Trophoblast cell (in vitro differentiated cells and primary cell): ENCODE results near the gene ATG9A.

Experiments
- DNase-seq, 2 donors: peaks; one replicate each; pipeline ENCODE4 v3.0.0-alpha.2; 2016
- H2AFZ ChIP-seq: 2 replicates; pipeline ENCODE4 v1.6.1; 2013; ENCODE audit warnings: low read length, moderate library complexity, mild to moderate bottlenecking; ENCODE audit not compliant: insufficient read depth, poor library complexity
- H2AK5ac ChIP-seq: 2 replicates; pipeline ENCODE4 v1.6.1; 2013; ENCODE audit warnings: mild to moderate bottlenecking, low read length
- H2BK120ac ChIP-seq: 2 replicates; pipeline ENCODE4 v1.6.1; 2013; ENCODE audit warnings: low read length, mild to moderate bottlenecking, moderate library complexity; ENCODE audit not compliant: insufficient read depth, poor library complexity
- H2BK12ac ChIP-seq: 2 replicates; pipeline ENCODE4 v1.6.1; 2013; ENCODE audit warnings: mild to moderate bottlenecking, low read length, moderate library complexity
- H2BK5ac ChIP-seq: 2 replicates; pipeline ENCODE4 v1.6.1; 2013; ENCODE audit warnings: low read length, low read depth, moderate library complexity, mild to moderate bottlenecking; ENCODE audit not compliant: poor library complexity
- H3K14ac ChIP-seq: 2 replicates; pipeline ENCODE4 v1.6.1; 2013; ENCODE audit warnings: mild to moderate bottlenecking, low read length
- H3K18ac ChIP-seq: 2 replicates; pipeline ENCODE4 v1.6.1; 2013; ENCODE audit warnings: mild to moderate bottlenecking, low read length
- H3K23ac ChIP-seq: 2 replicates; pipeline ENCODE4 v1.6.1; 2013; ENCODE audit warnings: low read length
- H3K27ac ChIP-seq: 2 replicates; pipeline ENCODE4 v1.5.1; 2013; ENCODE audit warnings: low read depth, mild to moderate bottlenecking, inconsistent platforms, low read length, moderate library complexity
- H3K27me3 ChIP-seq: 2 replicates; pipeline ENCODE4 v1.6.1; 2013; ENCODE audit warnings: inconsistent platforms, mild to moderate bottlenecking, low read length, moderate library complexity; ENCODE audit not compliant: insufficient read depth
- H3K36me3 ChIP-seq, 2 experiments: 1 replicate in 1 of 2; 2 replicates in 1 of 2; pipeline ENCODE4 v1.6.1; 2013; ENCODE audit warnings: low read length in 2 of 2, mild to moderate bottlenecking in 2 of 2, moderate library complexity in 1 of 2; ENCODE audit not compliant: insufficient read depth in 2 of 2, control insufficient read depth in 1 of 2
- H3K4ac ChIP-seq: 2 replicates; pipeline ENCODE4 v1.6.1; 2013; ENCODE audit warnings: low read depth, mild to moderate bottlenecking, low read length, moderate library complexity
- H3K4me1 ChIP-seq, 2 experiments: 1 replicate in 1 of 2; 2 replicates in 1 of 2; pipeline ENCODE4 v1.6.1; 2013; ENCODE audit warnings: low read length in 2 of 2, mild to moderate bottlenecking in 2 of 2, moderate library complexity in 1 of 2; ENCODE audit not compliant: insufficient read depth in 2 of 2, control insufficient read depth in 1 of 2
- H3K4me2 ChIP-seq: 2 replicates; pipeline ENCODE4 v1.6.1; 2013; ENCODE audit warnings: inconsistent platforms, mild to moderate bottlenecking, low read length, moderate library complexity
- H3K4me3 ChIP-seq: 2 replicates; pipeline ENCODE4 v1.5.1; 2013; ENCODE audit warnings: mild to moderate bottlenecking, low read depth, low read length, inconsistent platforms
- H3K79me1 ChIP-seq: one replicate; pipeline ENCODE4 v1.6.1; 2013; ENCODE audit warnings: low read length
- H3K79me2 ChIP-seq: 2 replicates; pipeline ENCODE4 v1.6.1; 2013; ENCODE audit warnings: low read length, mild to moderate bottlenecking; ENCODE audit not compliant: control insufficient read depth, insufficient read depth, poor library complexity
- H3K9ac ChIP-seq: 2 replicates; pipeline ENCODE4 v1.6.1; 2013; ENCODE audit warnings: mild to moderate bottlenecking, low read length
- H3K9me3 ChIP-seq: 2 replicates; pipeline ENCODE4 v1.6.1; 2013; ENCODE audit warnings: low read depth, mild to moderate bottlenecking, control low read depth, inconsistent platforms, low read length; ENCODE audit not compliant: insufficient read depth
- H4K12ac ChIP-seq: 2 replicates; pipeline ENCODE4 v1.6.1; 2013; ENCODE audit warnings: low read depth, mild to moderate bottlenecking, low read length, moderate library complexity
- H4K8ac ChIP-seq: 2 replicates; pipeline ENCODE4 v1.6.1; 2013; ENCODE audit warnings: low read depth, mild to moderate bottlenecking, low read length, moderate library complexity
- H4K91ac ChIP-seq: one replicate; pipeline ENCODE4 v1.6.1; 2013; ENCODE audit warnings: low read depth, mild to moderate bottlenecking, low read length, moderate library complexity
- WGBS: extraction: QIAGEN DNeasy Blood & Tissue Kit; methylation state at CpG from one replicate; pipeline ENCODE4 v1.1.7; 2013; ENCODE audit warnings: missing lambda C conversion rate; ENCODE audit not compliant: insufficient read length, insufficient coverage; ENCODE audit errors: extremely low coverage; 5-methylcytosine and 5-hydroxymethylcytosine counted together

Gene ATG9A

DNA sequence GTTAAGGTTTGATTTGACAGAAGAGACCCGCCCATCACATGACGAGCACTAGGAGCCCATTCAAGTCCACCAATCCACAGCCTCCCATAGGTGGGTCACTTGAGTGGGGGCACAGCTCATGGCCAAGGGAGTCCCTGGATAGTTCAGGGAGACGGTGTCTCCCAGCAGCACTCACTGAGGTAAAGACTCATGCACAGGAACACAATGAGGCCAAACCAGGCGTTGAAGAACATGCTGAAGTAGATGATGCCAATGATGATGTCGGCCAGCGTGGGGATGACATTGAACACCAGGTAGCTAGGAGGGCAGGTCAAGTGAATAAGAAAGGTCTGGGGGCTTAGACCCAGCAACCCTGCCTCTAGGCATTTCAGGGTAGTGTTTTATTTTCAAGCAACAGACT lies 14.7 kb downstream of the ATG9A start:
- H3K4me3 ChIP-seq = no peak overlapping the region
- H3K23ac ChIP-seq = no peak overlapping the region
- H4K91ac ChIP-seq = no peak overlapping the region
- H2AK5ac ChIP-seq = no peak overlapping the region
- H3K27ac ChIP-seq = no peak overlapping the region
- no peak overlapping the region for H2AFZ ChIP-seq
- H3K27me3 ChIP-seq = no peaks in the 10 kb centered on the region
- no peak overlapping the region for H4K8ac ChIP-seq
- H4K12ac ChIP-seq = no peak overlapping the region
- peaks cover 8% of the 10 kb centered on the region for H3K79me2 ChIP-seq
- no peak overlapping the region for H3K4me2 ChIP-seq
- H3K36me3 ChIP-seq = peaks cover 44 to 49% of the 10 kb centered on the region in 2 experiments
- H2BK5ac ChIP-seq = no peak overlapping the region
- H2BK12ac ChIP-seq = no peak overlapping the region
- H3K4ac ChIP-seq = no peak overlapping the region
- no CpG with 5 or more reads among the region's 6 CpGs for WGBS
- H3K79me1 ChIP-seq = peaks cover 12% of the 10 kb centered on the region
- peaks cover 10 to 15% of the 10 kb centered on the region in 2 experiments for H3K4me1 ChIP-seq
- no peak for DNase-seq
- H2BK120ac ChIP-seq = no peak overlapping the region
- H3K9ac ChIP-seq = no peak overlapping the region
- no peak overlapping the region for H3K14ac ChIP-seq
- H3K18ac ChIP-seq = no peak overlapping the region
- no peaks in the 10 kb centered on the region for H3K9me3 ChIP-seq

GRCh38 chr2:219214141-219214540 lies 15.3 kb downstream of the ATG9A start:
- H3K36me3 ChIP-seq = peaks cover 49 to 54% of the 10 kb centered on the region in 2 experiments
- no peak overlapping the region for H3K4me3 ChIP-seq
- no peak overlapping the region for H2BK12ac ChIP-seq
- no peak overlapping the region for H3K27ac ChIP-seq
- peak overlapping the region; percentile 22 for H4K12ac ChIP-seq
- H3K79me2 ChIP-seq = peaks cover 8% of the 10 kb centered on the region
- H2AK5ac ChIP-seq = no peak overlapping the region
- H2AFZ ChIP-seq = no peak overlapping the region
- peaks cover 11% of the 10 kb centered on the region for H3K79me1 ChIP-seq
- H3K4me1 ChIP-seq = peaks cover 6 to 12% of the 10 kb centered on the region in 2 experiments
- no peak overlapping the region for H3K4ac ChIP-seq
- H3K18ac ChIP-seq = no peak overlapping the region
- H4K8ac ChIP-seq = no peak overlapping the region
- no CpG with 5 or more reads among the region's 15 CpGs for WGBS
- H3K4me2 ChIP-seq = no peak overlapping the region
- H3K9ac ChIP-seq = no peak overlapping the region
- H3K9me3 ChIP-seq = no peaks in the 10 kb centered on the region
- H3K23ac ChIP-seq = no peak overlapping the region
- DNase-seq = no peak
- H3K14ac ChIP-seq = no peak overlapping the region
- H4K91ac ChIP-seq = no peak overlapping the region
- no peaks in the 10 kb centered on the region for H3K27me3 ChIP-seq
- no peak overlapping the region for H2BK120ac ChIP-seq
- no peak overlapping the region for H2BK5ac ChIP-seq

GRCh38 chr2:219213486-219214071 lies 15.9 kb downstream of the ATG9A start:
- no peak overlapping the region for H3K27ac ChIP-seq
- no peak overlapping the region for H3K4me2 ChIP-seq

DNA sequence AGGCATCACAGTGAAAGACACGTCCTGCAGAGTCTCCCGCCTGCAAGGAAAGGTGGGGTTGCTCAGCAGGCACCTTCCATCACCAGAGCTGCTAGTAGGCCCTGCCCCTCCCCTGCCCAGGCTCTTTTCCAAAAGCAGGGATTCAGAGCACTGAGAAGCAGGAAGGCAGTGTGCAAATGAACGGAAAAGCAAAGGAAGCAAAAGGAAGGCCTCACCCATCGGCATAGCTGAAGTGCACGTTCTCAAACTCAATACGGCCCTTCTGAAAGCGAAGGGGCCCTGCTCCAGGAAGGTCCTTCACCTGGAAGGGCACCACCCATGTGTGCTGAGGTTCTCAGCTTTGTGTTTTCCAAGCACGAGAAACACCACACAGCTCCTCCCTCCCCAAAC lies 16.4 kb downstream of the ATG9A start:
- H2BK12ac ChIP-seq = no peak overlapping the region
- H2AK5ac ChIP-seq = no peak overlapping the region
- no peak overlapping the region for H3K4me3 ChIP-seq
- H3K4me1 ChIP-seq = peaks cover 2 to 5% of the 10 kb centered on the region in 2 experiments
- no CpG with 5 or more reads among the region's 8 CpGs for WGBS
- H3K27ac ChIP-seq = no peak overlapping the region
- H3K27me3 ChIP-seq = no peaks in the 10 kb centered on the region
- no peak overlapping the region for H2AFZ ChIP-seq
- peaks cover 58 to 65% of the 10 kb centered on the region in 2 experiments for H3K36me3 ChIP-seq
- DNase-seq = no peak
- H3K79me2 ChIP-seq = peaks cover 1% of the 10 kb centered on the region
- no peak overlapping the region for H3K14ac ChIP-seq
- no peaks in the 10 kb centered on the region for H3K9me3 ChIP-seq
- no peak overlapping the region for H4K91ac ChIP-seq
- H3K9ac ChIP-seq = no peak overlapping the region
- H4K12ac ChIP-seq = no peak overlapping the region
- H3K4me2 ChIP-seq = no peak overlapping the region
- peaks cover 2% of the 10 kb centered on the region for H3K79me1 ChIP-seq
- no peak overlapping the region for H4K8ac ChIP-seq
- H3K23ac ChIP-seq = no peak overlapping the region
- no peak overlapping the region for H3K18ac ChIP-seq
- no peak overlapping the region for H3K4ac ChIP-seq
- no peak overlapping the region for H2BK120ac ChIP-seq
- no peak overlapping the region for H2BK5ac ChIP-seq

More at GRCh38 chr2:219213486-219214071, 15.9 kb downstream of the ATG9A start:
- H2BK120ac ChIP-seq = no peak overlapping the region
- H3K9me3 ChIP-seq = no peaks in the 10 kb centered on the region
- DNase-seq = no peak
- H3K36me3 ChIP-seq = peaks cover 53 to 59% of the 10 kb centered on the region in 2 experiments
- H3K27me3 ChIP-seq = no peaks in the 10 kb centered on the region
- no peak overlapping the region for H4K8ac ChIP-seq
- no peak overlapping the region for H3K23ac ChIP-seq
- H3K4ac ChIP-seq = no peak overlapping the region
- no peak overlapping the region for H3K14ac ChIP-seq
- no peak overlapping the region for H2AFZ ChIP-seq
- peaks cover 7% of the 10 kb centered on the region for H3K79me1 ChIP-seq
- no peak overlapping the region for H3K9ac ChIP-seq
- H2AK5ac ChIP-seq = no peak overlapping the region
- H3K4me3 ChIP-seq = no peak overlapping the region
- H4K91ac ChIP-seq = no peak overlapping the region
- H3K4me1 ChIP-seq = peaks cover 5 to 10% of the 10 kb centered on the region in 2 experiments
- H4K12ac ChIP-seq = no peak overlapping the region
- no peak overlapping the region for H2BK5ac ChIP-seq
- H2BK12ac ChIP-seq = no peak overlapping the region
- no peak overlapping the region for H3K18ac ChIP-seq
- WGBS = no CpG with 5 or more reads among the region's 10 CpGs
- peaks cover 7% of the 10 kb centered on the region for H3K79me2 ChIP-seq
